Hepatocyte (in vitro differentiated cells): ENCODE results near the gene AMFR. TPM values are rescaled to one million over a fixed set of nuclear protein-coding genes. Genes with fewer than 3 reads are reported as not detected.
A peak's percentile ranks its signal among the peaks of the same experiment; 100 is the strongest.

Experiments used
- DNase-seq: peaks from one replicate; pipeline ENCODE4 v3.0.0-alpha.2; 2016; ENCODE audit warnings: low spot score
- H2AFZ ChIP-seq: fragments of 200-600 bp; sonication (generic); 2 replicates; pipeline ENCODE4 v1.6.0; 2016; ENCODE audit warnings: antibody characterized with exemption, mild to moderate bottlenecking
- H3K27ac ChIP-seq: fragments of 200-600 bp; sonication (generic); 2 replicates; pipeline ENCODE4 v1.5.1; 2016; ENCODE audit warnings: mild to moderate bottlenecking
- H3K27me3 ChIP-seq: fragments of 200-600 bp; sonication (generic); 2 replicates; pipeline ENCODE4 v1.6.1; 2016
- H3K36me3 ChIP-seq: fragments of 200-600 bp; sonication (generic); replicated peaks from 2 replicates; pipeline ENCODE4 v1.5.1; 2016; ENCODE audit warnings: low read depth; ENCODE audit not compliant: insufficient read depth
- H3K4me1 ChIP-seq: fragments of 200-600 bp; sonication (generic); 2 replicates; pipeline ENCODE4 v1.5.1; 2016; ENCODE audit warnings: mild to moderate bottlenecking, moderate library complexity; ENCODE audit not compliant: insufficient read depth
- H3K4me2 ChIP-seq: fragments of 200-600 bp; sonication (generic); 2 replicates; pipeline ENCODE4 v1.6.0; 2016
- H3K4me3 ChIP-seq: fragments of 200-600 bp; sonication (generic); 2 replicates; pipeline ENCODE4 v1.5.1; 2016; ENCODE audit warnings: mild to moderate bottlenecking
- H3K79me2 ChIP-seq: fragments of 200-600 bp; sonication (generic); 2 replicates; pipeline ENCODE4 v1.6.0; 2017; ENCODE audit warnings: mild to moderate bottlenecking
- H3K9me2 ChIP-seq: fragments of 200-600 bp; sonication (generic); replicated peaks from 2 replicates; pipeline ENCODE4 v1.6.0; 2017; ENCODE audit warnings: mild to moderate bottlenecking; ENCODE audit not compliant: insufficient read depth
- H3K9me3 ChIP-seq: fragments of 200-600 bp; sonication (generic); 2 replicates; pipeline ENCODE4 v1.5.1; 2016; ENCODE audit warnings: low read depth, mild to moderate bottlenecking
- H4K20me1 ChIP-seq: fragments of 200-600 bp; sonication (generic); 2 replicates; pipeline ENCODE4 v1.6.0; 2016; ENCODE audit warnings: mild to moderate bottlenecking; ENCODE audit not compliant: insufficient read depth, poor library complexity, severe bottlenecking
- EZH2 ChIP-seq: fragments of 200-600 bp; sonication (generic); IDR thresholded peaks from 2 replicates; pipeline ENCODE4 v1.6.1; 2016; ENCODE audit warnings: antibody characterized with exemption, mild to moderate bottlenecking, borderline replicate concordance
- EZH2phosphoT487 ChIP-seq: fragments of 200-600 bp; sonication (generic); IDR thresholded peaks from one replicate; pipeline ENCODE4 v1.6.1; 2018; ENCODE audit warnings: antibody characterized with exemption, mild to moderate bottlenecking, low read depth, moderate library complexity; ENCODE audit not compliant: unreplicated experiment, severe bottlenecking
- WGBS: methylation state at CpG from one replicate; pipeline ENCODE4 v1.1.6; 2016; ENCODE audit warnings: low lambda C conversion rate; ENCODE audit errors: missing lambda C conversion rate; 5-methylcytosine and 5-hydroxymethylcytosine counted together
- polyA plus RNA-seq: library from polyadenylated mRNA; unstranded; fragments of >200 nt; fragmentation: Nextera tagmentation; extraction: Ambion mirVana; gene quantifications from 2 replicates; pipeline ENCODE4 v1.2.1, GENCODE V29; 2016
- total RNA-seq: library from RNA; depleted of rRNA; stranded (reverse); fragments of >200 nt; gene quantifications from 2 replicates; pipeline ENCODE4 v1.2.3, GENCODE V29; 2014
- TF ChIP-seq, protein P1 (sequence below): fragments of 200-600 bp; sonication (generic); IDR thresholded peaks from 2 replicates; pipeline ENCODE4 v1.5.1; 2016; ENCODE audit warnings: antibody characterized with exemption, mild to moderate bottlenecking; ENCODE audit not compliant: poor library complexity

Gene AMFR
- total and polyA plus RNA-seq, 2 experiments from 2014 or later = 67.2 to 135 TPM

DNA sequence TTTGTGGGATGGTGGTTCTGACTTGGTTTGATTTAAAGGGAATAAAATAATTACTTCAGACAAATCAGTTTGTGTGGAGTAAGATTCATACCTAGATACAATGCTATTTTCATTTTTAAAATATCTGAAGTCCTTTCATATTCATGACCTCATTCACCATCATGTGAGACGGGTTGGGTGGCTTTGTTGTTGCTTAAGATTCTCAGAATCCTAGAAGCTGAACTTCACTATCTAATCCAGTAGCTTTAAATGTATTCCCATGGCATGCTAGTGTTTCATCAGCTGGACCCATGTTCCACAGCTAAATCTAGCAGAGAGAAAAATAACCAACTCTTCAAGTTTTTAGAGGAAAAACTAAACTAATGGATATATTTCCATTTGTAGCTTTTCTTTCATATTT lies 2.7 kb upstream of the AMFR start:
- H3K27me3 ChIP-seq = no peaks in the 10 kb centered on the region
- H3K27ac ChIP-seq = peak overlapping the region; percentile 67
- H3K9me3 ChIP-seq = no peaks in the 10 kb centered on the region
- no peaks in the 10 kb centered on the region for H3K9me2 ChIP-seq
- H3K36me3 ChIP-seq = no peaks in the 10 kb centered on the region
- TF ChIP-seq, protein P1, sequence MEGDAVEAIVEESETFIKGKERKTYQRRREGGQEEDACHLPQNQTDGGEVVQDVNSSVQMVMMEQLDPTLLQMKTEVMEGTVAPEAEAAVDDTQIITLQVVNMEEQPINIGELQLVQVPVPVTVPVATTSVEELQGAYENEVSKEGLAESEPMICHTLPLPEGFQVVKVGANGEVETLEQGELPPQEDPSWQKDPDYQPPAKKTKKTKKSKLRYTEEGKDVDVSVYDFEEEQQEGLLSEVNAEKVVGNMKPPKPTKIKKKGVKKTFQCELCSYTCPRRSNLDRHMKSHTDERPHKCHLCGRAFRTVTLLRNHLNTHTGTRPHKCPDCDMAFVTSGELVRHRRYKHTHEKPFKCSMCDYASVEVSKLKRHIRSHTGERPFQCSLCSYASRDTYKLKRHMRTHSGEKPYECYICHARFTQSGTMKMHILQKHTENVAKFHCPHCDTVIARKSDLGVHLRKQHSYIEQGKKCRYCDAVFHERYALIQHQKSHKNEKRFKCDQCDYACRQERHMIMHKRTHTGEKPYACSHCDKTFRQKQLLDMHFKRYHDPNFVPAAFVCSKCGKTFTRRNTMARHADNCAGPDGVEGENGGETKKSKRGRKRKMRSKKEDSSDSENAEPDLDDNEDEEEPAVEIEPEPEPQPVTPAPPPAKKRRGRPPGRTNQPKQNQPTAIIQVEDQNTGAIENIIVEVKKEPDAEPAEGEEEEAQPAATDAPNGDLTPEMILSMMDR = no peak
- TF ChIP-seq EZH2 (no peak), EZH2phosphoT487 (no peak)
- 91% methylated on average over 1 of the region's 1 CpG for WGBS
- H3K4me3 ChIP-seq = no peak overlapping the region
- H3K4me1 ChIP-seq = peaks cover 9% of the 10 kb centered on the region
- H3K4me2 ChIP-seq = no peak overlapping the region
- H3K79me2 ChIP-seq = peaks cover 18% of the 10 kb centered on the region
- peaks cover 14% of the 10 kb centered on the region for H4K20me1 ChIP-seq
- DNase-seq = peak; percentile 34
- H2AFZ ChIP-seq = no peak overlapping the region

DNA sequence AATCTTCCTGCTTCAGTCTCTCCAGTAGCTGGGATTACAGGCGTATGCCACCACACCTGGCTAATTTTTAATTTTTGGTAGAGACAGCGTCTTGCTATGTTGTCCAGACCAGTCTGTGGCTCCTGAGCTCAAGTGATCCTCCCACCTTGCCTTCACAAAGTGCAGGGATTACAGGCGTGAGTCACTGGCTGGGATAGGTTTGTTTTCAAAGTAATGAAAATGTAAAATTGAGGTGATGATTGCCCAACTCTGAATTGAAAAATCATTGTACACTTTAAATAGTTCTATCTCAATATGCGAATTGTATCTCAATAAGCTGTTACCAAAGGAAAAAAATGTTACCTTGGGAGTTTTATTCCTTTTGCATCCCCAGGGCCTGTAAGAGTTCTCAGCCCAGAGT lies 1.2 kb upstream of the AMFR start:
- Histone ChIP-seq H3K4me2 (no peak overlapping the region), H4K20me1 (peaks cover 25% of the 10 kb centered on the region), H3K9me3 (no peaks in the 10 kb centered on the region), H3K79me2 (peaks cover 33% of the 10 kb centered on the region), H3K4me3 (no peak overlapping the region), H3K36me3 (no peaks in the 10 kb centered on the region), H3K27ac (no peak overlapping the region), H3K9me2 (no peaks in the 10 kb centered on the region), H2AFZ (no peak overlapping the region), H3K4me1 (peaks cover 18% of the 10 kb centered on the region), H3K27me3 (no peaks in the 10 kb centered on the region)
- TF ChIP-seq EZH2phosphoT487 (no peak), EZH2 (no peak)
- TF ChIP-seq, protein P1 = no peak
- 91% methylated on average over 4 of the region's 4 CpGs for WGBS
- DNase-seq = no peak

DNA sequence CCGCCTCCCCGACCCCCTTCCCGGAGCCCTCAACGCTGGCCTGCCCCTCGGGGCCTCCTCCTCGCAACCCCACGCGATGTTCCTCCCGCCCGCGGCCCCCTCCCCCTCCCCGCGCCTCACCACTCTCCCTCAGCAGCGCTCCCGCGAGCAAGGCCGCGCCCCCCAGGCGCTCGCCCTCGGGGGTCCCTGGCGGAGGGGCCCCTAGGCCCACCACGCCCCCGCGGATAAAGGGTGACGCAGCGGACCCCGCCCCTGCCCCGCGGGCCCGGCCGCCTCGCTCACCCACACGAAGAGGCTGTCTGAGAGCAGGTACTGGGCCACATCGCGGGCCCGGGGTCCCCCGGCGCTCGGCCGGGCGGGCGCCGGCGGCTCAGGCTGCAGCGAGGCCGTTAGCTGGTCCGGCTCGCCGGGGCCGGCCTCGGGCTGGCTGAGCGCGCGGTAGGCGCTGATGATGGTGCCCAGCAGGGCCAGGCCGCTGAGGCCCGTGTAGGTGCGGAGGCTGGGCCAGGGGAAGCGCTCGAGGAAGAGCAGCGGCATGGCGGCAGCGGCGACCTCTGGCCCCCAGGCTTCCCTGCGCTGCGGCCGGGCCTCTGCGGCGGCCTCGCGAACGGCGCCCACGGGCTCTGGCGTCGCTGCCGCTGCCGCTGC lies 430 bp downstream of the AMFR start:
- H3K4me2 ChIP-seq = peak overlapping the region; percentile 88
- peaks cover 39% of the 10 kb centered on the region for H4K20me1 ChIP-seq
- H3K36me3 ChIP-seq = no peaks in the 10 kb centered on the region
- H3K27me3 ChIP-seq = no peaks in the 10 kb centered on the region
- peak overlapping the region; percentile 97 for H3K4me3 ChIP-seq
- peak; percentile 68 for DNase-seq
- TF ChIP-seq EZH2 = no peak
- TF ChIP-seq EZH2phosphoT487 = no peak
- TF ChIP-seq, protein P1 = no peak
- H3K9me3 ChIP-seq = no peaks in the 10 kb centered on the region
- WGBS = 1% methylated on average over 49 of the region's 79 CpGs
- peak overlapping the region; percentile 59 for H2AFZ ChIP-seq
- H3K27ac ChIP-seq = peak overlapping the region; percentile 93
- H3K79me2 ChIP-seq = peaks cover 50% of the 10 kb centered on the region
- peaks cover 18% of the 10 kb centered on the region for H3K4me1 ChIP-seq
- no peaks in the 10 kb centered on the region for H3K9me2 ChIP-seq
